LNCAP (cell line): Measurements from ENCODE around the gene ZNF587B.

Experiments
- TF ChIP-seq, protein P1 (sequence below): fragments of 450-650 bp; IDR thresholded peaks from 2 replicates; pipeline ENCODE4 v1.5.1; 2017; ENCODE audit warnings: mild to moderate bottlenecking

The ZNF587B gene

DNA sequence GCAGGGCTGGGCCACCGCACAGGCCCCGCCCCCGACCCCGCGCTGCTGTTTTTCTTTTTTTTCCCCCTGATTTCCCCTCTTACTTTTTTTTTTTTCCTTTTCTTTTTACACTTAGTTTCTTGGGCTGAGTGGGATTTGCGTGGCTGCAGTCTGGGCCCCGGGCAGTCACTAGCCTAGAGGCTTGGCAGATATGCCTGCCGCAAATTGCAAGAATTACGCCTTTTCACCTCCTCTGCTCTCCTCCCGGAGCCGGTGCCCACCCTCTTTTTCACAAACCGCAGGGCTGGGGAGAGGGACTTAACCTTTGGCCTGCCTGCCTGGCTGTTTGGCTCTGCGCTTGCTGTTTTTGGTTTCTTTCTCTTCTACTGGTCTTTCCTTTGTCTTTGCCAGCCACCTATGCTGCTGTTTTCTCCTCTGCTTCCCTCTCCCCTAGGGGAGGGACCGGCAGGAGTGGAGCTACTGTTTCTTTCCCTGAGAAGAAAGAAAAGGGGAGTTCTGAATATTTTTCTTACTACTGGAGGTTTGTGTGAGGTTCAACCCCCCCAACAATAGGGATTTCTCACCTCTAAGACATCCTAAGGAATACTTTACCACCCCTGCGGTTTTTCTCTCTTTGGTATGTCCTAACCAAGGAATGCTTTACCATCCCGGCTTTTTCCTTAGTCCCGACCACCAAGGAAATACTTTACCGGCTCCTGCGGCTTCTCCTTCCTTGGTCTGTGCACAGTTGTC is 26.3 kb upstream of the ZNF587B start:
- TF ChIP-seq, protein P1, sequence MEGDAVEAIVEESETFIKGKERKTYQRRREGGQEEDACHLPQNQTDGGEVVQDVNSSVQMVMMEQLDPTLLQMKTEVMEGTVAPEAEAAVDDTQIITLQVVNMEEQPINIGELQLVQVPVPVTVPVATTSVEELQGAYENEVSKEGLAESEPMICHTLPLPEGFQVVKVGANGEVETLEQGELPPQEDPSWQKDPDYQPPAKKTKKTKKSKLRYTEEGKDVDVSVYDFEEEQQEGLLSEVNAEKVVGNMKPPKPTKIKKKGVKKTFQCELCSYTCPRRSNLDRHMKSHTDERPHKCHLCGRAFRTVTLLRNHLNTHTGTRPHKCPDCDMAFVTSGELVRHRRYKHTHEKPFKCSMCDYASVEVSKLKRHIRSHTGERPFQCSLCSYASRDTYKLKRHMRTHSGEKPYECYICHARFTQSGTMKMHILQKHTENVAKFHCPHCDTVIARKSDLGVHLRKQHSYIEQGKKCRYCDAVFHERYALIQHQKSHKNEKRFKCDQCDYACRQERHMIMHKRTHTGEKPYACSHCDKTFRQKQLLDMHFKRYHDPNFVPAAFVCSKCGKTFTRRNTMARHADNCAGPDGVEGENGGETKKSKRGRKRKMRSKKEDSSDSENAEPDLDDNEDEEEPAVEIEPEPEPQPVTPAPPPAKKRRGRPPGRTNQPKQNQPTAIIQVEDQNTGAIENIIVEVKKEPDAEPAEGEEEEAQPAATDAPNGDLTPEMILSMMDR = no peak

DNA sequence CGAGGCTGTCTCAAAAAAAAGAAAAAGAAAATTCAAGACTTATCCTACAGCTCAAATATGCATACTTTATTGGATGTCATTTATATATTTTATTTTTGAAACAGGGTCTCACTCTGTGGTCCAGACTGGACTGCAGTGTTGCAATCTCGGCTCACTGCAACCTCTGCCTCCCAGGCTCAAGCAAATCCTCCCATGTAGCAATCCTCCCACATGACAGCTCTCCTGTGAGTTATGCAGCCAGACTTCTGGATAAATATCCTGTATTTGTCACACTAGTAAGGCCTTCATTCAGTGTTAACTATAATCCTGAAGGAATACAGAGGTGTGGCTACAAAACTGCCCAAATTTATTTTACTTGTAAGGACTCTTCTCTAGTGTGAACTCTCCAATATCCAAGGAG is 22.6 kb upstream of the ZNF587B start:
- TF ChIP-seq, protein P1 = no peak

DNA sequence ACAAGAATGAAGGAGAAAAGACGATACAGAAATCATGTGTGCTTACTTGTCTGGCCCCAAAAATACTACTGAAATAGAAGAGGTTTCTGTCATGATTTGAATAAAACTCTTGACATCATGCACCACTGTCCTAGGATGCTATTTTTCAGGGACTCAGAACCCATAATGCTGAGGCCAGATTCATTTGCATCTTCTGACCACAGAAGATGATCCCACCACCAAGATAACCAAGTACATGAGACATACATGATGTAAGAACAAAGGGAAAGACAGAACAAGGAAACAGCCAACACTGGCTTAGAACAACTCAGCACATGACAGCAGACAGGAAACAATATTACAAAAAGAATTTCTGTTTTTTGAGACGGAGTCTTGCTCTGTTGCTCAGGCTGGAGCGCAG is 17.9 kb upstream of the ZNF587B start:
- TF ChIP-seq, protein P1 = no peak

GRCh38 chr19:57813919-57814504 is 16.1 kb upstream of the ZNF587B start:
- TF ChIP-seq, protein P1 = no peak

- TF ChIP-seq, protein P1 = no peak
Measured at GRCh38 chr19:57814505-57815246, 15.4 kb upstream of the ZNF587B start, which contains the start of gene ZNF552. ZNF552 (minus strand) TSS chr19:57814913; CDS start chr19:57814743, 170 bp downstream.

DNA sequence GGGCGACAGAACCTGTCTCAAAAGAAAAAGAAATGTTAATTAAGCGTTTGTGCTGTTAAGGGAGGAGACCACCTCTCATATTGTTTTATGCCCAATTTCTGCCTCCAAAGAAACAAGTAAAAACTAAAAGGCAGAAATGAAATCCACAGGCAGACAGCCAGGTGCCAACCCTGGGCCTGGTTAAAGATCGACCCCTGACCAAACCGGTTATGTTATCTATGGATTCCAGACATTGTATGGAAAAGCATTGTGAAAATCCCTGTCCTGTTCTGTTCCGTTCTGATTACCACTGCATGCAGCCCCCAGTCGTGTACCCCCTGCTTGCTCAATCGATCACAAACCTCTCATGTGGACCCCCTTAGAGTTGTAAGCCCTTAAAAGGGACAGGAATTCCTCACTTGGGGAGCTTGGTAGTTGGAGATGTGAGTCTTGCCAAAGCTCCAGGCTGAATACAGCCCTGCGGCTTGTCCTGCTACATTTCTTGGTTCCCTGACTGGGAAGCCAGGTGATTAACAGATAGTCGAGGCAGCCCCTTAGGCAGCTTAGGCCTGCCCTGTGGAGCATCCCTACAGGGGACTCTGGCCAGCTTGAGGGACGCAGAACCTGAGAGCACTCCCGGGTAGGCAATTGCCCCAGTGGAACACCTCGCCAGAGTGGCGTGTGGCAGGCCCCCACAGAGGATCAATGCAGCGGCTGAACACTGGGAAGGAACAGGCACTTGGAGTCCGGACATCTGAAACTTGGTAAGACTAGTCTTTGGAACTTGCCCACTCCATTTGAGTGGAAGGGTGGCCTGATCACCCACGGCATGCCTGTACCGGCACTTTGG is 14.6 kb upstream of the ZNF587B start:
- TF ChIP-seq, protein P1 = no peak

GRCh38 chr19:57816652-57817051 is 13.4 kb upstream of the ZNF587B start:
- TF ChIP-seq, protein P1 = no peak
